Liver (tissue), 9 donors: ENCODE results near the gene ELAVL2. TPM values are rescaled to one million over a fixed set of nuclear protein-coding genes. Genes with fewer than 3 reads are reported as not detected.

Experiments
- DNase-seq: peaks from one replicate; pipeline ENCODE4 v3.0.0-alpha.2; 2017; ENCODE audit warnings: low spot score
- H3K27ac ChIP-seq, 2 donors: one replicate each; pipeline ENCODE4 v1.7.0; 2013; ENCODE audit warnings: inconsistent platforms in 2 of 2, low read length in 2 of 2, control low read depth in 1 of 2, low read depth in 1 of 2, mild to moderate bottlenecking in 1 of 2
- H3K27me3 ChIP-seq, 4 donors: one replicate each; pipeline versions ENCODE4 v1.6.1 to v1.7.0; 2013; ENCODE audit warnings: low read length in 3 of 4, inconsistent platforms in 1 of 4, mild to moderate bottlenecking in 1 of 4, moderate library complexity in 1 of 4; ENCODE audit not compliant: control insufficient read depth in 4 of 4, insufficient read depth in 4 of 4
- H3K36me3 ChIP-seq, 4 donors: one replicate each; pipeline versions ENCODE4 v1.6.1 to v1.7.0; 2013; ENCODE audit warnings: low read length in 3 of 4, mild to moderate bottlenecking in 3 of 4, low read depth in 1 of 4, moderate library complexity in 1 of 4; ENCODE audit not compliant: control insufficient read depth in 4 of 4, insufficient read depth in 3 of 4
- H3K4me1 ChIP-seq, 4 donors: one replicate each; pipeline versions ENCODE4 v1.6.1 to v1.7.0; 2013; ENCODE audit warnings: low read length in 3 of 4, mild to moderate bottlenecking in 3 of 4, moderate library complexity in 1 of 4; ENCODE audit not compliant: control insufficient read depth in 4 of 4, insufficient read depth in 4 of 4
- H3K4me3 ChIP-seq, 3 donors: one replicate each; pipeline versions ENCODE4 v1.6.1 to v1.7.0; 2013; ENCODE audit warnings: low read length in 3 of 3, control low read depth in 1 of 3, low read depth in 1 of 3, mild to moderate bottlenecking in 1 of 3
- H3K9ac ChIP-seq, 2 donors: one replicate each; pipeline ENCODE4 v1.7.0; 2013; ENCODE audit warnings: low read length in 2 of 2, mild to moderate bottlenecking in 2 of 2, moderate library complexity in 2 of 2, control low read depth in 1 of 2, low read depth in 1 of 2
- H3K9me3 ChIP-seq, 4 donors: one replicate each; pipeline versions ENCODE4 v1.6.1 to v1.7.0; 2013; ENCODE audit warnings: low read length in 3 of 4; ENCODE audit not compliant: control insufficient read depth in 4 of 4
- EGR1 ChIP-seq, 2 donors: IDR thresholded peaks; 2 replicates each; pipeline ENCODE4 v1.6.1; 2016 to 2018; ENCODE audit warnings: antibody characterized with exemption in 2 of 2, low read depth in 2 of 2
- FOXA2 ChIP-seq: IDR thresholded peaks from 2 replicates; pipeline ENCODE4 v1.6.1; 2016; ENCODE audit warnings: antibody characterized with exemption
- HNF4A ChIP-seq, 2 donors: conservative IDR thresholded peaks; 2 replicates each; pipeline ENCODE4 v1.6.1; 2016; ENCODE audit warnings: antibody characterized with exemption in 2 of 2, mild to moderate bottlenecking in 2 of 2
- HNF4G ChIP-seq: IDR thresholded peaks from 2 replicates; pipeline ENCODE4 v1.6.1; 2016; ENCODE audit warnings: antibody characterized with exemption
- JUND ChIP-seq, 2 donors: IDR thresholded peaks; 2 replicates each; pipeline ENCODE4 v1.6.1; 2016; ENCODE audit warnings: antibody characterized with exemption in 2 of 2
- NR2F2 ChIP-seq: IDR thresholded peaks from 2 replicates; pipeline ENCODE4 v1.6.1; 2016; ENCODE audit warnings: antibody characterized with exemption
- RXRA ChIP-seq, 2 donors: IDR thresholded peaks; 2 replicates each; pipeline ENCODE4 v1.6.1; 2017 to 2018; ENCODE audit warnings: antibody characterized with exemption in 2 of 2, mild to moderate bottlenecking in 1 of 2
- SP1 ChIP-seq: IDR thresholded peaks from 2 replicates; pipeline ENCODE4 v1.6.1; 2018; ENCODE audit warnings: antibody characterized with exemption, mild to moderate bottlenecking
- TAF1 ChIP-seq: conservative IDR thresholded peaks from 2 replicates; pipeline ENCODE4 v1.6.1; 2016; ENCODE audit warnings: antibody characterized with exemption, mild to moderate bottlenecking
- YY1 ChIP-seq: IDR thresholded peaks from 2 replicates; pipeline ENCODE4 v1.6.1; 2016; ENCODE audit warnings: antibody characterized with exemption, mild to moderate bottlenecking
- WGBS: extraction: QIAGEN DNeasy Blood & Tissue Kit; methylation state at CpG from one replicate; pipeline ENCODE4 v1.1.7; 2013; 5-methylcytosine and 5-hydroxymethylcytosine counted together
- polyA plus RNA-seq, 2 donors: library from polyadenylated mRNA; stranded (reverse) in 1 of 2; unstranded in 1 of 2; fragments of 200-250 nt in 1 of 2; fragments of >200 nt in 1 of 2; fragmentation: Nextera tagmentation in 1 of 2; extraction: Ambion mirVana in 1 of 2; gene quantifications; one replicate each; pipeline versions ENCODE4 v1.2.1 to v1.2.3, GENCODE V29; 2013 to 2015
- total RNA-seq, 2 donors: library from RNA; depleted of rRNA; stranded (reverse); fragments of >200 nt; gene quantifications; one replicate each; pipeline ENCODE4 v1.2.3, GENCODE V29; 2014
- TF ChIP-seq, protein P1 (sequence below): IDR thresholded peaks from 2 replicates; pipeline ENCODE4 v1.6.1; 2016; ENCODE audit warnings: antibody characterized with exemption
- TF ChIP-seq, protein P2 (sequence below): IDR thresholded peaks from 2 replicates; pipeline ENCODE4 v1.6.1; 2016; ENCODE audit warnings: antibody characterized with exemption
- TF ChIP-seq, protein P3 (sequence below): IDR thresholded peaks from 2 replicates; pipeline ENCODE4 v1.6.1; 2016; ENCODE audit warnings: antibody characterized with exemption
- TF ChIP-seq, protein P4 (sequence below): IDR thresholded peaks from 2 replicates; pipeline ENCODE4 v1.6.1; 2016; ENCODE audit warnings: antibody characterized with exemption, mild to moderate bottlenecking
- TF ChIP-seq, protein P5 (sequence below): fragments of 150-350 bp; IDR thresholded peaks from 2 replicates; pipeline ENCODE4 v1.5.1; 2017; ENCODE audit warnings: improper control_type of control experiment, low read depth, low read length; ENCODE audit not compliant: missing input control
- donor health status: healthy.
- donor health status: healthy.
- donor health status: healthy.
- donor health status: healthy.
- donor health status: healthy.

Gene ELAVL2
- total and polyA plus RNA-seq, 4 donors, result 0.19 TPM; not detected in 3

DNA sequence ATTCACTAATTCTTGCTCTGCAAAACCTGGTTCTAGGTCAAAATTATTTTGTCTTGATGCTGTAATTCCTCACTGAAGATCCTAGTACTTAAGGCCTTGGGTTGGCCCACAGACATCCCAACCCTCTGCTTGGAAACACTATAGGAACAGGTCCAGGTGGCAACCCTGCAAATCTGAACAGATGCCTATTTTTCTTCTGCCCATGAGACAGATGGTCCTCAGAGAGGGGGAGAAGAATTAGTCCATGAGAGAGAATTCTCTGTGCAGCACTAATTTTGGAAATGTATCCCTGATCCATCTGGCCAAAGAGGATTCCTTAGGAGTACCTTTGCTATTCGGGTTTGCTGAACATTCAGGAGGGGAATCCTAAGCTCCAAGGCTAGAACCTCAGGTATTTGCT is 156.3 kb downstream of the ELAVL2 start:
- H3K27ac ChIP-seq, result no peak overlapping the region
- H3K27me3 ChIP-seq, result no peaks in the 10 kb centered on the region
- H3K36me3 ChIP-seq, result no peaks in the 10 kb centered on the region
- 75% methylated on average over 1 of the region's 1 CpG for WGBS
- no peaks in the 10 kb centered on the region for H3K9me3 ChIP-seq
- peaks cover 0 to 6% (median 0%) of the 10 kb centered on the region in 4 donors for H3K4me1 ChIP-seq
- DNase-seq, result no peak
- TF ChIP-seq FOXA2 (no peak), HNF4A (conservative IDR thresholded peaks at IDR 0.05) (no peak), SP1 (no peak), EGR1 (IDR thresholded peaks at IDR 0.05; ENCODE audit: low read depth in 2 of 2) (no peak), RXRA (IDR thresholded peaks at IDR 0.05) (no peak), HNF4G (no peak)
- no peak overlapping the region for H3K4me3 ChIP-seq
- no peak overlapping the region for H3K9ac ChIP-seq

DNA sequence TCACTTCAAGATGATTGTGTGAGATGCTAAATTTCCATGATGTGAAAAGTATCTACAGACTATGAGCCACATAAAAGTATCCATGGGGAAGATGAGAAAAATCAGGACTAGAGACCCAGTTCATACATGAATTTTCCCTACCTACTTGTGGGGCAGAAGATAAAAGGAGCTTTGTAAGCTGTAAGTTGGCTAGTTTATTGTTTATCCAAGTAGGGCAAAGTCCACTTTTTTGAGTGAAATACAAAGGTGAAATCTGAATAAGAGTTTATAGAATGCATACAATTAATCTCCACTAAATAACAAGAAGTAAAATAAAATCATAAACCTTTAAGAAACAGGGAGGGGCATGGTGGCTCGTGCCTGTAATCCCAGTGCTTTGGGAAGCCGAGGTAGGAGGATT is 160.4 kb downstream of the ELAVL2 start:
- no peak overlapping the region for H3K4me3 ChIP-seq
- H3K9ac ChIP-seq, result no peak overlapping the region
- 69% methylated on average over 2 of the region's 2 CpGs for WGBS
- no peak for DNase-seq
- no peaks in the 10 kb centered on the region for H3K9me3 ChIP-seq
- H3K27me3 ChIP-seq, result no peaks in the 10 kb centered on the region
- H3K36me3 ChIP-seq, result no peaks in the 10 kb centered on the region
- H3K4me1 ChIP-seq, result peaks cover 0 to 6% (median 0%) of the 10 kb centered on the region in 4 donors
- TF ChIP-seq HNF4A (conservative IDR thresholded peaks at IDR 0.05) (peak; percentile 60 to 70), TAF1 (no peak)
- TF ChIP-seq, protein P1, sequence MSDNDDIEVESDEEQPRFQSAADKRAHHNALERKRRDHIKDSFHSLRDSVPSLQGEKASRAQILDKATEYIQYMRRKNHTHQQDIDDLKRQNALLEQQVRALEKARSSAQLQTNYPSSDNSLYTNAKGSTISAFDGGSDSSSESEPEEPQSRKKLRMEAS, result no peak
- no peak overlapping the region for H3K27ac ChIP-seq

DNA sequence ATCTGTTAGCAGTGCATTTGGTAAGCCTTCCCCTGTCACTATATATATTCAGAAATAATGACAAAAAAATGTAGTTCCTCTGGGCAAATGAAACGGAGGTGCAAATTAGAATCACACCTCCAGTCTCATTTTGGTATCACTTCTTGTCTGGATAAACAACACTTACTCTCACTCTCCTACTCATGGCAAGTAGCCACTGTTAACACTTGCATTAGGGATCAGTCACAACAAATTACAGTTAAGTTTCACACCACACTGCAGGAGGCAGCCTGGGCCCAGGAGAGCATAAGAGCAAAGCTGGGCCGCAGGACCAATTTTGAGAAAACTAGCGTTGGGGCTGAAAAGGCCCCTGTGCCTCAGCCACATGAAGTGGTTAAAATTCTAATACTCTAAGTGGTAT is 161.0 kb downstream of the ELAVL2 start:
- Histone ChIP-seq H3K27ac (no peak overlapping the region), H3K9me3 (no peaks in the 10 kb centered on the region), H3K4me1 (peaks cover 0 to 6% (median 0%) of the 10 kb centered on the region in 4 donors), H3K27me3 (no peaks in the 10 kb centered on the region), H3K9ac (no peak overlapping the region), H3K4me3 (no peak overlapping the region), H3K36me3 (no peaks in the 10 kb centered on the region)
- 77% methylated on average over 3 of the region's 3 CpGs for WGBS
- DNase-seq, result no peak
- TF ChIP-seq HNF4G (no peak), NR2F2 (no peak), RXRA (IDR thresholded peaks at IDR 0.05) (no peak), HNF4A (conservative IDR thresholded peaks at IDR 0.05) (no peak), FOXA2 (no peak), SP1 (no peak), JUND (IDR thresholded peaks at IDR 0.05) (no peak), TAF1 (no peak), EGR1 (IDR thresholded peaks at IDR 0.05; ENCODE audit: low read depth in 2 of 2) (no peak), YY1 (no peak)
- TF ChIP-seq, protein P1, result no peak
- TF ChIP-seq, protein P2, sequence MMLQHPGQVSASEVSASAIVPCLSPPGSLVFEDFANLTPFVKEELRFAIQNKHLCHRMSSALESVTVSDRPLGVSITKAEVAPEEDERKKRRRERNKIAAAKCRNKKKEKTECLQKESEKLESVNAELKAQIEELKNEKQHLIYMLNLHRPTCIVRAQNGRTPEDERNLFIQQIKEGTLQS, result no peak
- TF ChIP-seq, protein P3, sequence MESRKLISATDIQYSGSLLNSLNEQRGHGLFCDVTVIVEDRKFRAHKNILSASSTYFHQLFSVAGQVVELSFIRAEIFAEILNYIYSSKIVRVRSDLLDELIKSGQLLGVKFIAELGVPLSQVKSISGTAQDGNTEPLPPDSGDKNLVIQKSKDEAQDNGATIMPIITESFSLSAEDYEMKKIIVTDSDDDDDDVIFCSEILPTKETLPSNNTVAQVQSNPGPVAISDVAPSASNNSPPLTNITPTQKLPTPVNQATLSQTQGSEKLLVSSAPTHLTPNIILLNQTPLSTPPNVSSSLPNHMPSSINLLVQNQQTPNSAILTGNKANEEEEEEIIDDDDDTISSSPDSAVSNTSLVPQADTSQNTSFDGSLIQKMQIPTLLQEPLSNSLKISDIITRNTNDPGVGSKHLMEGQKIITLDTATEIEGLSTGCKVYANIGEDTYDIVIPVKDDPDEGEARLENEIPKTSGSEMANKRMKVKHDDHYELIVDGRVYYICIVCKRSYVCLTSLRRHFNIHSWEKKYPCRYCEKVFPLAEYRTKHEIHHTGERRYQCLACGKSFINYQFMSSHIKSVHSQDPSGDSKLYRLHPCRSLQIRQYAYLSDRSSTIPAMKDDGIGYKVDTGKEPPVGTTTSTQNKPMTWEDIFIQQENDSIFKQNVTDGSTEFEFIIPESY, result no peak
- TF ChIP-seq, protein P4, sequence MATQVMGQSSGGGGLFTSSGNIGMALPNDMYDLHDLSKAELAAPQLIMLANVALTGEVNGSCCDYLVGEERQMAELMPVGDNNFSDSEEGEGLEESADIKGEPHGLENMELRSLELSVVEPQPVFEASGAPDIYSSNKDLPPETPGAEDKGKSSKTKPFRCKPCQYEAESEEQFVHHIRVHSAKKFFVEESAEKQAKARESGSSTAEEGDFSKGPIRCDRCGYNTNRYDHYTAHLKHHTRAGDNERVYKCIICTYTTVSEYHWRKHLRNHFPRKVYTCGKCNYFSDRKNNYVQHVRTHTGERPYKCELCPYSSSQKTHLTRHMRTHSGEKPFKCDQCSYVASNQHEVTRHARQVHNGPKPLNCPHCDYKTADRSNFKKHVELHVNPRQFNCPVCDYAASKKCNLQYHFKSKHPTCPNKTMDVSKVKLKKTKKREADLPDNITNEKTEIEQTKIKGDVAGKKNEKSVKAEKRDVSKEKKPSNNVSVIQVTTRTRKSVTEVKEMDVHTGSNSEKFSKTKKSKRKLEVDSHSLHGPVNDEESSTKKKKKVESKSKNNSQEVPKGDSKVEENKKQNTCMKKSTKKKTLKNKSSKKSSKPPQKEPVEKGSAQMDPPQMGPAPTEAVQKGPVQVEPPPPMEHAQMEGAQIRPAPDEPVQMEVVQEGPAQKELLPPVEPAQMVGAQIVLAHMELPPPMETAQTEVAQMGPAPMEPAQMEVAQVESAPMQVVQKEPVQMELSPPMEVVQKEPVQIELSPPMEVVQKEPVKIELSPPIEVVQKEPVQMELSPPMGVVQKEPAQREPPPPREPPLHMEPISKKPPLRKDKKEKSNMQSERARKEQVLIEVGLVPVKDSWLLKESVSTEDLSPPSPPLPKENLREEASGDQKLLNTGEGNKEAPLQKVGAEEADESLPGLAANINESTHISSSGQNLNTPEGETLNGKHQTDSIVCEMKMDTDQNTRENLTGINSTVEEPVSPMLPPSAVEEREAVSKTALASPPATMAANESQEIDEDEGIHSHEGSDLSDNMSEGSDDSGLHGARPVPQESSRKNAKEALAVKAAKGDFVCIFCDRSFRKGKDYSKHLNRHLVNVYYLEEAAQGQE, result no peak
- TF ChIP-seq, protein P5, sequence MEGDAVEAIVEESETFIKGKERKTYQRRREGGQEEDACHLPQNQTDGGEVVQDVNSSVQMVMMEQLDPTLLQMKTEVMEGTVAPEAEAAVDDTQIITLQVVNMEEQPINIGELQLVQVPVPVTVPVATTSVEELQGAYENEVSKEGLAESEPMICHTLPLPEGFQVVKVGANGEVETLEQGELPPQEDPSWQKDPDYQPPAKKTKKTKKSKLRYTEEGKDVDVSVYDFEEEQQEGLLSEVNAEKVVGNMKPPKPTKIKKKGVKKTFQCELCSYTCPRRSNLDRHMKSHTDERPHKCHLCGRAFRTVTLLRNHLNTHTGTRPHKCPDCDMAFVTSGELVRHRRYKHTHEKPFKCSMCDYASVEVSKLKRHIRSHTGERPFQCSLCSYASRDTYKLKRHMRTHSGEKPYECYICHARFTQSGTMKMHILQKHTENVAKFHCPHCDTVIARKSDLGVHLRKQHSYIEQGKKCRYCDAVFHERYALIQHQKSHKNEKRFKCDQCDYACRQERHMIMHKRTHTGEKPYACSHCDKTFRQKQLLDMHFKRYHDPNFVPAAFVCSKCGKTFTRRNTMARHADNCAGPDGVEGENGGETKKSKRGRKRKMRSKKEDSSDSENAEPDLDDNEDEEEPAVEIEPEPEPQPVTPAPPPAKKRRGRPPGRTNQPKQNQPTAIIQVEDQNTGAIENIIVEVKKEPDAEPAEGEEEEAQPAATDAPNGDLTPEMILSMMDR, result no peak
